H7 (cell line): Measurements from ENCODE around the gene RLIM. TPM values are rescaled to one million over a fixed set of nuclear protein-coding genes. Genes with fewer than 3 reads are reported as not detected.

Source experiments
- DNase-seq: peaks from one replicate; pipeline ENCODE4 v3.0.0; 2012
- H3K27me3 ChIP-seq: 2 replicates; pipeline ENCODE4 v1.6.0; 2011; ENCODE audit warnings: mild to moderate bottlenecking, low read length; ENCODE audit not compliant: control insufficient read depth, insufficient read depth
- H3K36me3 ChIP-seq: replicated peaks from 2 replicates; pipeline ENCODE4 v1.5.1; 2011; ENCODE audit warnings: low read length; ENCODE audit not compliant: control insufficient read depth, insufficient read depth
- H3K4me3 ChIP-seq: 2 replicates; pipeline ENCODE4 v1.5.1; 2011; ENCODE audit warnings: low read depth, mild to moderate bottlenecking, control low read depth, low read length, moderate library complexity; ENCODE audit not compliant: insufficient read depth
- total RNA-seq: library from RNA; depleted of rRNA; stranded (reverse); fragments of >200 nt; shearing (Covaris generic); gene quantifications from 2 replicates; pipeline ENCODE4 v1.2.3, GENCODE V29; 2014; rRNA removed

Gene RLIM
- total RNA-seq, 1 experiment from 2014 or later = 25.9 TPM

GRCh38 chrX:74551934-74552333, 62.5 kb downstream of the RLIM start:
- DNase-seq = no peak
- H3K36me3 ChIP-seq = no peaks in the 10 kb centered on the region
- no peak overlapping the region for H3K4me3 ChIP-seq
- no peaks in the 10 kb centered on the region for H3K27me3 ChIP-seq

GRCh38 chrX:74550295-74550802, 64.1 kb downstream of the RLIM start:
- Histone ChIP-seq H3K36me3 (no peaks in the 10 kb centered on the region), H3K27me3 (no peaks in the 10 kb centered on the region), H3K4me3 (no peak overlapping the region)
- DNase-seq = peak; percentile 69

DNA sequence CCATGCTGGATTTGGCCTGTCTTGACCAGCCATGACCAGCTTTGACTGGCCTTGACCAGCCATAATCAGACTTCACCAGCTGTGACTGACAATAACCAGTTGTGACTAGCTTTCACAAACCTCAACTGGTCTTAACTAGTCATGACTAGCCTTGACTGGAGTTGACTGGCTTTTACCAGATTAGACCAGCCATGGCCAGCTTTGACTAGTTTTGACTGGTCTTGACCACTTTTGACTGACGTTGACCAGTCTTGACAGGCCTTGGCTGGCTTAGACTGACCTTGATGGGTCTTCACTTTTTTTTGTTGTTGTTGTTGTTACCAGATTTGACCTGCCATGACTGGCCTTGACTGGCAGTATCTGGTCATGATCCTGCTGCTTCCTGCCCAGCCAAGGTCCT, 67.4 kb downstream of the RLIM start:
- Histone ChIP-seq H3K36me3 (no peaks in the 10 kb centered on the region), H3K4me3 (no peak overlapping the region), H3K27me3 (no peaks in the 10 kb centered on the region)
- no peak for DNase-seq

GRCh38 chrX:74545880-74546523, 68.4 kb downstream of the RLIM start:
- Histone ChIP-seq H3K36me3 (no peaks in the 10 kb centered on the region), H3K27me3 (no peaks in the 10 kb centered on the region), H3K4me3 (no peak overlapping the region)
- no peak for DNase-seq

- DNase-seq = no peak
- Histone ChIP-seq H3K36me3 (no peaks in the 10 kb centered on the region), H3K4me3 (no peak overlapping the region), H3K27me3 (no peaks in the 10 kb centered on the region)
These were observed 73.7 kb downstream of the RLIM start for GRCh38 chrX:74540635-74541249.

DNA sequence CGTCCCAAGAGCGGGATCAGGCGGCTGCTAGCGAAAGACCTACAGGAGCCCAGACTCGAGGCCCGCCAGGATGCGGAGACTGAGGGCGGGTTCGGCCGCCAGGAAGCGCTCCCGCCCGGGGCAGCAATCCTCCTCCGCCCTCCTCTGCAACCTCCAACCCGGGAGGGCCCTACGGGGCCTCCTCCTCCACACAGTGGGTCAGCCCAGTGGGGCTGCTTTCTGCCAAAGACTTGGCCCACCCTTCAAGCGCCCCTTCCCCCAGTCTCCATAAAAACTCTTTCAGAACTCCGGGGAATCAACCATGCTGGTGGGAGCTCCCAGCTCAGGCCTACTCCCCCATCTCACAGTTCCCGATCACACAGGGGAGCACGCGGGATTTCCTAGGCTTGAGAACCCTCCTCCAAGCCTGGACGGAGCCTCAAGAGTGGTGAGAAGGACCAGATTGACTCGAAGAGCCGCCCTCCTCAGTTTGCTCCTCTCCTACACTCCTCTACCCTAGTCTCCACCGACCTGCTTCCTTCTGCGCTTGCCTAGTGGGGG, 77.5 kb downstream of the RLIM start:
- DNase-seq = peak; percentile 30
- H3K4me3 ChIP-seq = peak overlapping the region; percentile 51
- no peaks in the 10 kb centered on the region; the same call in 1 of the 2 replicates for H3K36me3 ChIP-seq
- no peaks in the 10 kb centered on the region for H3K27me3 ChIP-seq

- no peaks in the 10 kb centered on the region for H3K27me3 ChIP-seq
- peak overlapping the region; percentile 51 for H3K4me3 ChIP-seq
- peak; percentile 85 for DNase-seq
- H3K36me3 ChIP-seq = no peaks in the 10 kb centered on the region; the same call in 1 of the 2 replicates
These were observed 78.1 kb downstream of the RLIM start for GRCh38 chrX:74536152-74536831.

DNA sequence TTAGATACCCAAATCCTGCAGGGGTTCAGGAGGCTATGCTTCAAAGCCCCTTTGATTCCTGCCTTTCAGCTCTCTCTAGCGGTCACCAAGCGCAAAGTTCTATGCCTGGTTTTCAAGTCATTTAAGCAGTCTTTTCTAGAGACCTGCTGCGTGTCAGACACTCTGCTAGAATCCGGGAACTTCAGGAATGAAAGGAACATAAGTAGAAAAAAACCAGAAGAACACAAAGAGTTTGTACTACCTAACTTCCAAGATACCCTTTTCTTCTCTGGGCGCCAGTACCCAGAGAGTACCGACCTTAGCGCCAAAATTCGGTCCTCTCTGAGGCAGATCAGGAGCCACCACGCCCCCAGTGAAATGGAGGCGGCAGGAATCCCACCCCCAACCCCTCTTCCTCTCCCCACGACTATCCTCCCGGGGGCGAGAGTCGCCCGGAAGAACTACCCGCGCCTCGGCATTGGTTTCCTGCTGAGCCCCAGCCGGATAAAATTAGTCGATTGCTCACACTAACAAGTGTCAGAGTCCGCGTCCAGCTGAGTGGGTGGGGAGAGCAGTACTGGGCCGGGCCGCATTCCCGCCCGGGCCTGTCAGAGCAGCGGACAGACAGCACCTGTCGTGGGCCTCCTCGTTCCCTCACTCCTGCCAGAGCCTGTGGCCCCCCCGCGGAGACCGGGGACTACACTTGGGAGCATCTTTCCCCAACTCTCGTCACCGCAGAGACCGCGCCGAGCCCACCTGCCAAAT, 78.8 kb downstream of the RLIM start:
- peak; percentile 72 for DNase-seq
- peak overlapping the region; percentile 51 for H3K4me3 ChIP-seq
- H3K27me3 ChIP-seq = no peaks in the 10 kb centered on the region
- no peaks in the 10 kb centered on the region; the same call in 1 of the 2 replicates for H3K36me3 ChIP-seq

Other genes with a start within 250 kb of the RLIM start
- 78.7 and 86.9 TPM in 2 replicates for gene SLC16A2, start 193.1 kb downstream of the RLIM start, total RNA-seq